Measurements from ENCODE around the gene ATP1B2. TPM values are rescaled to one million over a fixed set of nuclear protein-coding genes. Genes with fewer than 3 reads are reported as not detected.

The ATP1B2 gene
- under 1 TPM in 1 of 2 experiments, not detected in 1; 0.08 TPM for total RNA-seq

GRCh38 chr17:7650509-7651096, at the start of gene ATP1B2:
ATP1B2 (plus strand) TSS chr17:7650926; CDS start chr17:7651519, 593 bp downstream.
- Mint-ChIP-seq H3K9me3 (no peaks in the 10 kb centered on the region), H3K27ac (peak within 1 kb of the TSS; percentile 41), H3K27me3 (peaks cover 47% of the 10 kb centered on the region), H3K4me1 (peaks cover 17% of the 10 kb centered on the region), H3K36me3 (ENCODE audit: low read depth) (no peaks in the 10 kb centered on the region), H3K4me3 (peak within 1 kb of the TSS; percentile 70)
- ChIA-PET POLR2A (interaction anchor here (0.5 to 1.7 kb wide), 2 partner anchors 36 to 37 kb away, joined by 4 to 5 read pairs; partner anchors contain the start of genes FXR2, TP53 and WRAP53), CTCF (interaction anchor here (1.0 to 2.0 kb wide), 4 partner anchors 20 to 385 kb away, joined by 3 to 10 read pairs (median 4); partner anchors contain the start of genes FXR2, SAT2 and SHBG)
- DNase-seq = peak; percentile 76

GRCh38 chr17:7606280-7606679, 44.4 kb upstream of the ATP1B2 start:
- DNase-seq = no peak
- Mint-ChIP-seq H3K4me3 (no peak overlapping the region), H3K27me3 (no peaks in the 10 kb centered on the region), H3K4me1 (peaks cover 9% of the 10 kb centered on the region), H3K36me3 (ENCODE audit: low read depth) (peaks cover 30% of the 10 kb centered on the region), H3K9me3 (no peaks in the 10 kb centered on the region), H3K27ac (no peak overlapping the region)
- ChIA-PET POLR2A (no interaction called here), CTCF (no interaction called here)

GRCh38 chr17:7610641-7611040, 40.1 kb upstream of the ATP1B2 start:
- Mint-ChIP-seq H3K36me3 (ENCODE audit: low read depth) (peaks cover 15% of the 10 kb centered on the region), H3K4me3 (no peak overlapping the region), H3K4me1 (peaks cover 35% of the 10 kb centered on the region), H3K27me3 (no peaks in the 10 kb centered on the region), H3K27ac (no peak overlapping the region), H3K9me3 (no peaks in the 10 kb centered on the region)
- CTCF ChIA-PET = interaction anchor here (1.3 to 1.9 kb wide), 2 partner anchors 10 to 50 kb away, joined by 3 to 6 read pairs; partner anchors contain the start of gene SENP3
- POLR2A ChIA-PET = no interaction called here
- DNase-seq = no peak

GRCh38 chr17:7611635-7612293, 39.0 kb upstream of the ATP1B2 start:
- CTCF ChIA-PET = interaction anchor here (0.6 to 1.9 kb wide), 7 partner anchors 9 to 498 kb away, joined by 3 to 6 read pairs (median 3); partner anchors contain the start of gene SENP3
- peaks cover 10% of the 10 kb centered on the region for H3K36me3 Mint-ChIP-seq (ENCODE audit: low read depth)
- no peaks in the 10 kb centered on the region for H3K27me3 Mint-ChIP-seq
- H3K9me3 Mint-ChIP-seq = no peaks in the 10 kb centered on the region
- peaks cover 35% of the 10 kb centered on the region for H3K4me1 Mint-ChIP-seq
- H3K4me3 Mint-ChIP-seq = no peak overlapping the region
- POLR2A ChIA-PET = no interaction called here
- no peak for DNase-seq
- H3K27ac Mint-ChIP-seq = no peak overlapping the region

GRCh38 chr17:7612294-7612640, 38.5 kb upstream of the ATP1B2 start:
- H3K27me3 Mint-ChIP-seq = no peaks in the 10 kb centered on the region
- DNase-seq = no peak
- no peak overlapping the region for H3K27ac Mint-ChIP-seq
- H3K9me3 Mint-ChIP-seq = no peaks in the 10 kb centered on the region
- peaks cover 35% of the 10 kb centered on the region for H3K4me1 Mint-ChIP-seq
- CTCF ChIA-PET = interaction anchor here (0.6 to 1.9 kb wide), 4 partner anchors 9 to 96 kb away, joined by 3 to 6 read pairs (median 3); partner anchors contain the start of gene SENP3
- POLR2A ChIA-PET = no interaction called here
- peaks cover 10% of the 10 kb centered on the region for H3K36me3 Mint-ChIP-seq (ENCODE audit: low read depth)
- peak overlapping the region; percentile 9 for H3K4me3 Mint-ChIP-seq

- peak overlapping the region; percentile 79 for H3K27ac Mint-ChIP-seq
- ChIA-PET POLR2A (no interaction called here), CTCF (interaction anchor here (1.0 to 2.4 kb wide), 6 partner anchors 14 to 178 kb away, joined by 3 to 12 read pairs (median 4); partner anchors contain the start of genes MPDU1, SAT2, TMEM102 and TP53)
- H3K4me3 Mint-ChIP-seq = peak overlapping the region; percentile 83
- no peak for DNase-seq
- H3K9me3 Mint-ChIP-seq = no peaks in the 10 kb centered on the region
- H3K27me3 Mint-ChIP-seq = no peaks in the 10 kb centered on the region
- H3K4me1 Mint-ChIP-seq = peaks cover 35% of the 10 kb centered on the region
- H3K36me3 Mint-ChIP-seq (ENCODE audit: low read depth) = peaks cover 10% of the 10 kb centered on the region
These were observed 36.8 kb upstream of the ATP1B2 start for GRCh38 chr17:7613769-7614424.

- H3K27me3 Mint-ChIP-seq = no peaks in the 10 kb centered on the region
- ChIA-PET CTCF (interaction anchor here (0.6 to 2.4 kb wide), 18 partner anchors 13 to 704 kb away, joined by 3 to 12 read pairs (median 3); partner anchors contain the start of genes ATP1B2, MPDU1, SAT2 and TMEM102), POLR2A (interaction anchor here (0.6 to 1.4 kb wide), 3 partner anchors 36 to 73 kb away, joined by 3 to 6 read pairs (median 4); partner anchors contain the start of genes ATP1B2 and TP53)
- peaks cover 31% of the 10 kb centered on the region for H3K4me1 Mint-ChIP-seq
- no peaks in the 10 kb centered on the region for H3K9me3 Mint-ChIP-seq
- H3K4me3 Mint-ChIP-seq = peak within 1 kb of the TSS; percentile 83
- H3K36me3 Mint-ChIP-seq (ENCODE audit: low read depth) = peaks cover 10% of the 10 kb centered on the region
- peak; percentile 100 for DNase-seq
- peak within 1 kb of the TSS; percentile 96 for H3K27ac Mint-ChIP-seq
These were observed 36.1 kb upstream of the ATP1B2 start, which contains the start of gene FXR2 for GRCh38 chr17:7614425-7615264. FXR2 (minus strand) TSS chr17:7614897; CDS start chr17:7614532, 365 bp downstream.

GRCh38 chr17:7615265-7615747, 35.4 kb upstream of the ATP1B2 start:
- Mint-ChIP-seq H3K9me3 (no peaks in the 10 kb centered on the region), H3K27me3 (no peaks in the 10 kb centered on the region), H3K27ac (peak overlapping the region; percentile 96), H3K36me3 (ENCODE audit: low read depth) (peaks cover 10% of the 10 kb centered on the region), H3K4me1 (peaks cover 31% of the 10 kb centered on the region), H3K4me3 (peak overlapping the region; percentile 83)
- ChIA-PET CTCF (interaction anchor here (0.6 to 2.4 kb wide), 16 partner anchors 12 to 747 kb away, joined by 3 to 12 read pairs (median 3); partner anchors contain the start of genes ATP1B2, SAT2, SLC16A13 and SOX15), POLR2A (interaction anchor here (0.6 to 1.4 kb wide), 4 partner anchors 35 to 575 kb away, joined by 3 to 6 read pairs (median 4); partner anchors contain the start of genes ATP1B2, BORCS6 and TP53)
- DNase-seq = no peak

GRCh38 chr17:7618608-7619007, 32.1 kb upstream of the ATP1B2 start:
- no peaks in the 10 kb centered on the region for H3K27me3 Mint-ChIP-seq
- H3K4me1 Mint-ChIP-seq = peaks cover 6% of the 10 kb centered on the region
- H3K4me3 Mint-ChIP-seq = no peak overlapping the region
- CTCF ChIA-PET = interaction anchor here (1.0 to 1.1 kb wide), 2 partner anchors 9 to 49 kb away, joined by 3 to 5 read pairs; partner anchors contain the start of gene SAT2
- no peaks in the 10 kb centered on the region for H3K9me3 Mint-ChIP-seq
- H3K36me3 Mint-ChIP-seq (ENCODE audit: low read depth) = no peaks in the 10 kb centered on the region
- POLR2A ChIA-PET = no interaction called here
- no peak overlapping the region for H3K27ac Mint-ChIP-seq
- no peak for DNase-seq

GRCh38 chr17:7620835-7621234, 29.9 kb upstream of the ATP1B2 start:
- Mint-ChIP-seq H3K36me3 (ENCODE audit: low read depth) (no peaks in the 10 kb centered on the region), H3K4me1 (no peaks in the 10 kb centered on the region), H3K4me3 (no peak overlapping the region), H3K27ac (no peak overlapping the region), H3K9me3 (no peaks in the 10 kb centered on the region), H3K27me3 (no peaks in the 10 kb centered on the region)
- no peak for DNase-seq
- ChIA-PET POLR2A (interaction anchor here (0.6 kb wide), 1 partner anchor 321 kb away, joined by 7 read pairs; no protein-coding TSS in a partner anchor), CTCF (interaction anchor here (0.7 to 1.1 kb wide), 4 partner anchors 9 to 67 kb away, joined by 3 read pairs; no protein-coding TSS in a partner anchor)

GRCh38 chr17:7623661-7624060, 27.1 kb upstream of the ATP1B2 start:
- H3K4me1 Mint-ChIP-seq = peaks cover 14% of the 10 kb centered on the region
- no peaks in the 10 kb centered on the region for H3K27me3 Mint-ChIP-seq
- DNase-seq = no peak
- no peaks in the 10 kb centered on the region for H3K9me3 Mint-ChIP-seq
- CTCF ChIA-PET = interaction anchor here (0.8 to 1.6 kb wide), 2 partner anchors 35 to 64 kb away, joined by 4 read pairs; no protein-coding TSS in a partner anchor
- POLR2A ChIA-PET = no interaction called here
- H3K27ac Mint-ChIP-seq = no peak overlapping the region
- H3K4me3 Mint-ChIP-seq = no peak overlapping the region
- peaks cover 4% of the 10 kb centered on the region for H3K36me3 Mint-ChIP-seq (ENCODE audit: low read depth)

All from activated CD4-positive, alpha-beta T cell treated with anti-CD3 and anti-CD28 coated beads, Interleukin-2, amount 10 ng/mL, durations not matched to agents 7 days and 5 days (primary cell).